HEK293 (cell line): ENCODE data around the gene NENF.

Experiments used
- FEZF1 ChIP-seq: fragments of 450-650 bp; formaldehyde crosslinking; IDR thresholded peaks from 2 replicates; pipeline ENCODE4 v1.5.1; 2016; ENCODE audit warnings: missing biosample characterization, missing genetic modification characterization
- KLF8 ChIP-seq: fragments of 450-650 bp; formaldehyde crosslinking; IDR thresholded peaks from 2 replicates; pipeline ENCODE4 v1.5.1; 2016; ENCODE audit warnings: missing biosample characterization, missing genetic modification characterization
- OVOL3 ChIP-seq: fragments of 450-650 bp; formaldehyde crosslinking; IDR thresholded peaks from 2 replicates; pipeline ENCODE4 v1.5.1; 2016; ENCODE audit warnings: missing biosample characterization, missing genetic modification characterization
- ZFHX2 ChIP-seq: fragments of 450-650 bp; formaldehyde crosslinking; conservative IDR thresholded peaks from 2 replicates; pipeline ENCODE4 v1.5.1; 2016; ENCODE audit warnings: missing biosample characterization, missing genetic modification characterization
- ZNF169 ChIP-seq: fragments of 450-650 bp; formaldehyde crosslinking; IDR thresholded peaks from 2 replicates; pipeline ENCODE4 v1.5.1; 2016; ENCODE audit warnings: missing biosample characterization, missing genetic modification characterization
- ZNF184 ChIP-seq: fragments of 450-650 bp; IDR thresholded peaks from 2 replicates; pipeline ENCODE4 v1.5.1; 2018; ENCODE audit warnings: missing biosample characterization, mild to moderate bottlenecking, missing genetic modification characterization
- ZNF394 ChIP-seq: fragments of 450-650 bp; formaldehyde crosslinking; IDR thresholded peaks from 2 replicates; pipeline ENCODE4 v1.5.1; 2016; ENCODE audit warnings: missing biosample characterization, missing genetic modification characterization, mild to moderate bottlenecking, moderate library complexity, borderline replicate concordance
- ZNF473 ChIP-seq: fragments of 450-650 bp; formaldehyde crosslinking; IDR thresholded peaks from 2 replicates; pipeline ENCODE4 v1.5.1; 2017; ENCODE audit warnings: missing biosample characterization, missing genetic modification characterization
- ZNF529 ChIP-seq: fragments of 450-650 bp; formaldehyde crosslinking; IDR thresholded peaks from 2 replicates; pipeline ENCODE4 v1.5.1; 2017; ENCODE audit warnings: missing genetic modification characterization, missing biosample characterization; ENCODE audit not compliant: insufficient replicate concordance
- ZNF558 ChIP-seq: fragments of 450-650 bp; formaldehyde crosslinking; IDR thresholded peaks from 2 replicates; pipeline ENCODE4 v1.5.1; 2016; ENCODE audit warnings: missing biosample characterization, missing genetic modification characterization
- ZNF561 ChIP-seq: fragments of 450-650 bp; IDR thresholded peaks from 2 replicates; pipeline ENCODE4 v1.5.1; 2018; ENCODE audit warnings: missing biosample characterization, missing genetic modification characterization, borderline replicate concordance
- ZNF600 ChIP-seq: fragments of 450-650 bp; formaldehyde crosslinking; IDR thresholded peaks from 2 replicates; pipeline ENCODE4 v1.5.1; 2016; ENCODE audit warnings: missing biosample characterization, missing genetic modification characterization
- ZNF626 ChIP-seq: fragments of 450-650 bp; sonication (Bioruptor Pico); formaldehyde crosslinking; IDR thresholded peaks from 2 replicates; pipeline ENCODE4 v1.5.1; 2018; ENCODE audit warnings: missing biosample characterization, missing genetic modification characterization, inconsistent platforms
- ZNF843 ChIP-seq: fragments of 450-650 bp; formaldehyde crosslinking; IDR thresholded peaks from 2 replicates; pipeline ENCODE4 v1.5.1; 2016; ENCODE audit warnings: missing biosample characterization, missing genetic modification characterization
- ZSCAN23 ChIP-seq: fragments of 450-650 bp; formaldehyde crosslinking; IDR thresholded peaks from 2 replicates; pipeline ENCODE4 v1.5.1; 2016; ENCODE audit warnings: missing biosample characterization, missing genetic modification characterization
- ZXDB ChIP-seq: fragments of 450-650 bp; formaldehyde crosslinking; IDR thresholded peaks from 2 replicates; pipeline ENCODE4 v1.5.1; 2016; ENCODE audit warnings: missing biosample characterization, missing genetic modification characterization
- TF ChIP-seq, protein P1 (sequence below): fragments of 450-650 bp; formaldehyde crosslinking; IDR thresholded peaks from 2 replicates; pipeline ENCODE4 v1.5.1; 2016; ENCODE audit warnings: missing biosample characterization, missing genetic modification characterization, borderline replicate concordance
- TF ChIP-seq, protein P2 (sequence below): fragments of 450-650 bp; formaldehyde crosslinking; IDR thresholded peaks from 2 replicates; pipeline ENCODE4 v1.5.1; 2016; ENCODE audit warnings: missing biosample characterization, missing genetic modification characterization
- TF ChIP-seq, protein P3 (sequence below): fragments of 450-650 bp; formaldehyde crosslinking; IDR thresholded peaks from 2 replicates; pipeline ENCODE4 v1.5.1; 2016; ENCODE audit warnings: missing biosample characterization, missing genetic modification characterization
- TF ChIP-seq, protein P4 (sequence below): fragments of 450-650 bp; formaldehyde crosslinking; IDR thresholded peaks from 2 replicates; pipeline ENCODE4 v1.5.1; 2016; ENCODE audit warnings: missing biosample characterization, missing genetic modification characterization
- TF ChIP-seq, protein P5 (sequence below): fragments of 450-650 bp; formaldehyde crosslinking; IDR thresholded peaks from 2 replicates; pipeline ENCODE4 v1.5.1; 2017; ENCODE audit warnings: missing biosample characterization, missing genetic modification characterization
- TF ChIP-seq, protein P6 (sequence below): fragments of 450-650 bp; formaldehyde crosslinking; IDR thresholded peaks from 2 replicates; pipeline ENCODE4 v1.5.1; 2016; ENCODE audit warnings: missing biosample characterization, missing genetic modification characterization
- TF ChIP-seq, protein P7 (sequence below): fragments of 450-650 bp; formaldehyde crosslinking; IDR thresholded peaks from 2 replicates; pipeline ENCODE4 v1.5.1; 2016; ENCODE audit warnings: missing biosample characterization, missing genetic modification characterization

NENF gene

DNA sequence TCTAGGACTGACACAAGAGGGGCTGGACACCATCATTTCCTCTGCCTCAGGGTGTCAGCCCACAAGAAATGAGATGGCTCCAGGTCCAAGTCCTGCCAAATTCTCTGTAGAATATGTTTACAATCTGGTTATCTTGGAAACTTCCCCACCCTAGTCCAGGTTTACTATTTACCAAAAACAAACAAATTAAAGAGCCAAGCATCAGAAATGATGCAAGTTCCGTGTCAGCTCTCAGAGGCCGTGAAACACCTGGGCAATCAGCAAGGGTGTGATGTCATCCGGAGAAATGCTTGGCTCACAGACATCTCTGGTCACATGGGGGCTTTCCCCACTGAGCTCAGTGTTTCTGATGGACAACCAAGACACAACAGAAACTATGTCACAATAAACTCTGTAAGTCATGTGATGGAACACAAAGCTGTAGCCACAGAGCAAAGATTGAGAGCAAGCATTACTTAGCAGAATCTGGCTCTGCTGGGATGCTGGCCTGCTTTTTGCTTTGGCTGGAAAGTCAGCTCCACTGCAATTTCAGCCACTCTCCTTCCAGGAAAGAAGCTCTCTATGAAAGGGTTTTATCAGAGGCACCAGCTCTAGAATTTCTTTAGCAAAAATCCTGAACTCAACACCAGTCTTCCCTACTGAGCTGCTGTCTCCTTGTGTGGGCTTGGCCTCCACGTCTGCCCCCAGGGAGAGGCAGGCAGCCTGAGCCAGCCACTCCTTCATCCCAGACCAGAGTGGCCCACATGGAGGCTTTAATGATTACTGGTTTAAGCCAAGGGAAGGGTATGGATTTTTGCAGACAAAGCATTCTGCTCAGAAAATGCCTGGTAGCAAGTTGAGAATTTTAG is 55.9 kb downstream of the NENF start (continued):
- TF ChIP-seq, protein P1, sequence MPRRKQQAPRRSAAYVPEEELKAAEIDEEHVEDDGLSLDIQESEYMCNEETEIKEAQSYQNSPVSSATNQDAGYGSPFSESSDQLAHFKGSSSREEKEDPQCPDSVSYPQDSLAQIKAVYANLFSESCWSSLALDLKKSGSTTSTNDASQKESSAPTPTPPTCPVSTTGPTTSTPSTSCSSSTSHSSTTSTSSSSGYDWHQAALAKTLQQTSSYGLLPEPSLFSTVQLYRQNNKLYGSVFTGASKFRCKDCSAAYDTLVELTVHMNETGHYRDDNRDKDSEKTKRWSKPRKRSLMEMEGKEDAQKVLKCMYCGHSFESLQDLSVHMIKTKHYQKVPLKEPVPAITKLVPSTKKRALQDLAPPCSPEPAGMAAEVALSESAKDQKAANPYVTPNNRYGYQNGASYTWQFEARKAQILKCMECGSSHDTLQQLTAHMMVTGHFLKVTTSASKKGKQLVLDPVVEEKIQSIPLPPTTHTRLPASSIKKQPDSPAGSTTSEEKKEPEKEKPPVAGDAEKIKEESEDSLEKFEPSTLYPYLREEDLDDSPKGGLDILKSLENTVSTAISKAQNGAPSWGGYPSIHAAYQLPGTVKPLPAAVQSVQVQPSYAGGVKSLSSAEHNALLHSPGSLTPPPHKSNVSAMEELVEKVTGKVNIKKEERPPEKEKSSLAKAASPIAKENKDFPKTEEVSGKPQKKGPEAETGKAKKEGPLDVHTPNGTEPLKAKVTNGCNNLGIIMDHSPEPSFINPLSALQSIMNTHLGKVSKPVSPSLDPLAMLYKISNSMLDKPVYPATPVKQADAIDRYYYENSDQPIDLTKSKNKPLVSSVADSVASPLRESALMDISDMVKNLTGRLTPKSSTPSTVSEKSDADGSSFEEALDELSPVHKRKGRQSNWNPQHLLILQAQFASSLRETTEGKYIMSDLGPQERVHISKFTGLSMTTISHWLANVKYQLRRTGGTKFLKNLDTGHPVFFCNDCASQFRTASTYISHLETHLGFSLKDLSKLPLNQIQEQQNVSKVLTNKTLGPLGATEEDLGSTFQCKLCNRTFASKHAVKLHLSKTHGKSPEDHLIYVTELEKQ = peak; percentile 57; the same call in 1 of the 2 replicates
- peak; percentile 37; the same call in 1 of the 2 replicates for TF ChIP-seq ZXDB (tag by site-specific recombination)
- peak; percentile 60; the same call in 1 of the 2 replicates for TF ChIP-seq KLF8 (tag by site-specific recombination)
- TF ChIP-seq, protein P2, sequence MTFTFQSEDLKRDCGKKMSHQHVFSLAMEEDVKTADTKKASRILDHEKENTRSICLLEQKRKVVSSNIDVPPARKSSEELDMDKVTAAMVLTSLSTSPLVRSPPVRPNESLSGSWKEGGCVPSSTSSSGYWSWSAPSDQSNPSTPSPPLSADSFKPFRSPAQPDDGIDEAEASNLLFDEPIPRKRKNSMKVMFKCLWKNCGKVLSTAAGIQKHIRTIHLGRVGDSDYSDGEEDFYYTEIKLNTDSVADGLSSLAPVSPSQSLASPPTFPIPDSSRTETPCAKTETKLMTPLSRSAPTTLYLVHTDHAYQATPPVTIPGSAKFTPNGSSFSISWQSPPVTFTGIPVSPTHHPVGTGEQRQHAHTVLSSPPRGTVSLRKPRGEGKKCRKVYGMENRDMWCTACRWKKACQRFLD (tag by site-specific recombination) = no peak
- TF ChIP-seq ZNF626 = no peak
- TF ChIP-seq, protein P3, sequence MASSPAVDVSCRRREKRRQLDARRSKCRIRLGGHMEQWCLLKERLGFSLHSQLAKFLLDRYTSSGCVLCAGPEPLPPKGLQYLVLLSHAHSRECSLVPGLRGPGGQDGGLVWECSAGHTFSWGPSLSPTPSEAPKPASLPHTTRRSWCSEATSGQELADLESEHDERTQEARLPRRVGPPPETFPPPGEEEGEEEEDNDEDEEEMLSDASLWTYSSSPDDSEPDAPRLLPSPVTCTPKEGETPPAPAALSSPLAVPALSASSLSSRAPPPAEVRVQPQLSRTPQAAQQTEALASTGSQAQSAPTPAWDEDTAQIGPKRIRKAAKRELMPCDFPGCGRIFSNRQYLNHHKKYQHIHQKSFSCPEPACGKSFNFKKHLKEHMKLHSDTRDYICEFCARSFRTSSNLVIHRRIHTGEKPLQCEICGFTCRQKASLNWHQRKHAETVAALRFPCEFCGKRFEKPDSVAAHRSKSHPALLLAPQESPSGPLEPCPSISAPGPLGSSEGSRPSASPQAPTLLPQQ (tag by site-specific recombination) = peak; percentile 88
- peak; percentile 31; the same call in 1 of the 2 replicates for TF ChIP-seq FEZF1
- peak; percentile 78 for TF ChIP-seq ZNF600 (tag by site-specific recombination)
- TF ChIP-seq, protein P4, sequence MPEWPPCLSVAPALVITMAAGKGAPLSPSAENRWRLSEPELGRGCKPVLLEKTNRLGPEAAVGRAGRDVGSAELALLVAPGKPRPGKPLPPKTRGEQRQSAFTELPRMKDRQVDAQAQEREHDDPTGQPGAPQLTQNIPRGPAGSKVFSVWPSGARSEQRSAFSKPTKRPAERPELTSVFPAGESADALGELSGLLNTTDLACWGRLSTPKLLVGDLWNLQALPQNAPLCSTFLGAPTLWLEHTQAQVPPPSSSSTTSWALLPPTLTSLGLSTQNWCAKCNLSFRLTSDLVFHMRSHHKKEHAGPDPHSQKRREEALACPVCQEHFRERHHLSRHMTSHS (tag by site-specific recombination) = peak; percentile 13; the same call in 1 of the 2 replicates
- TF ChIP-seq ZNF558 (tag by site-specific recombination) = peak; percentile 76; the same call in 1 of the 2 replicates
- TF ChIP-seq OVOL3 = no peak
- 0 out of 2 replicates have a peak, but pooled peaks have one; percentile 32 for TF ChIP-seq ZNF561 (tag by site-specific recombination)
- no peak for TF ChIP-seq ZNF169 (tag by site-specific recombination)
- TF ChIP-seq ZFHX2 = peak; percentile 31; the same call in 1 of the 2 replicates
- TF ChIP-seq ZNF394 (tag by site-specific recombination) = peak; percentile 55; the same call in 1 of the 2 replicates
- TF ChIP-seq ZNF184 = peak; percentile 81
- no peak for TF ChIP-seq ZNF473 (tag by site-specific recombination)
- TF ChIP-seq, protein P5, sequence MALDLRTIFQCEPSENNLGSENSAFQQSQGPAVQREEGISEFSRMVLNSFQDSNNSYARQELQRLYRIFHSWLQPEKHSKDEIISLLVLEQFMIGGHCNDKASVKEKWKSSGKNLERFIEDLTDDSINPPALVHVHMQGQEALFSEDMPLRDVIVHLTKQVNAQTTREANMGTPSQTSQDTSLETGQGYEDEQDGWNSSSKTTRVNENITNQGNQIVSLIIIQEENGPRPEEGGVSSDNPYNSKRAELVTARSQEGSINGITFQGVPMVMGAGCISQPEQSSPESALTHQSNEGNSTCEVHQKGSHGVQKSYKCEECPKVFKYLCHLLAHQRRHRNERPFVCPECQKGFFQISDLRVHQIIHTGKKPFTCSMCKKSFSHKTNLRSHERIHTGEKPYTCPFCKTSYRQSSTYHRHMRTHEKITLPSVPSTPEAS (tag by site-specific recombination) = 0 out of 2 replicates have a peak, but pooled peaks have one; percentile 38
- peak; percentile 47; the same call in 1 of the 2 replicates for TF ChIP-seq ZNF843 (tag by site-specific recombination)
- TF ChIP-seq ZSCAN23 (tag by site-specific recombination) = peak; percentile 51; the same call in 1 of the 2 replicates
- no peak for TF ChIP-seq ZNF529 (tag by site-specific recombination)
- TF ChIP-seq, protein P6, sequence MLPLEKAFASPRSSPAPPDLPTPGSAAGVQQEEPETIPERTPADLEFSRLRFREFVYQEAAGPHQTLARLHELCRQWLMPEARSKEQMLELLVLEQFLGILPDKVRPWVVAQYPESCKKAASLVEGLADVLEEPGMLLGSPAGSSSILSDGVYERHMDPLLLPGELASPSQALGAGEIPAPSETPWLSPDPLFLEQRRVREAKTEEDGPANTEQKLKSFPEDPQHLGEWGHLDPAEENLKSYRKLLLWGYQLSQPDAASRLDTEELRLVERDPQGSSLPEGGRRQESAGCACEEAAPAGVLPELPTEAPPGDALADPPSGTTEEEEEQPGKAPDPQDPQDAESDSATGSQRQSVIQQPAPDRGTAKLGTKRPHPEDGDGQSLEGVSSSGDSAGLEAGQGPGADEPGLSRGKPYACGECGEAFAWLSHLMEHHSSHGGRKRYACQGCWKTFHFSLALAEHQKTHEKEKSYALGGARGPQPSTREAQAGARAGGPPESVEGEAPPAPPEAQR (tag by site-specific recombination) = peak; percentile 87; the same call in 1 of the 2 replicates
- TF ChIP-seq, protein P7, sequence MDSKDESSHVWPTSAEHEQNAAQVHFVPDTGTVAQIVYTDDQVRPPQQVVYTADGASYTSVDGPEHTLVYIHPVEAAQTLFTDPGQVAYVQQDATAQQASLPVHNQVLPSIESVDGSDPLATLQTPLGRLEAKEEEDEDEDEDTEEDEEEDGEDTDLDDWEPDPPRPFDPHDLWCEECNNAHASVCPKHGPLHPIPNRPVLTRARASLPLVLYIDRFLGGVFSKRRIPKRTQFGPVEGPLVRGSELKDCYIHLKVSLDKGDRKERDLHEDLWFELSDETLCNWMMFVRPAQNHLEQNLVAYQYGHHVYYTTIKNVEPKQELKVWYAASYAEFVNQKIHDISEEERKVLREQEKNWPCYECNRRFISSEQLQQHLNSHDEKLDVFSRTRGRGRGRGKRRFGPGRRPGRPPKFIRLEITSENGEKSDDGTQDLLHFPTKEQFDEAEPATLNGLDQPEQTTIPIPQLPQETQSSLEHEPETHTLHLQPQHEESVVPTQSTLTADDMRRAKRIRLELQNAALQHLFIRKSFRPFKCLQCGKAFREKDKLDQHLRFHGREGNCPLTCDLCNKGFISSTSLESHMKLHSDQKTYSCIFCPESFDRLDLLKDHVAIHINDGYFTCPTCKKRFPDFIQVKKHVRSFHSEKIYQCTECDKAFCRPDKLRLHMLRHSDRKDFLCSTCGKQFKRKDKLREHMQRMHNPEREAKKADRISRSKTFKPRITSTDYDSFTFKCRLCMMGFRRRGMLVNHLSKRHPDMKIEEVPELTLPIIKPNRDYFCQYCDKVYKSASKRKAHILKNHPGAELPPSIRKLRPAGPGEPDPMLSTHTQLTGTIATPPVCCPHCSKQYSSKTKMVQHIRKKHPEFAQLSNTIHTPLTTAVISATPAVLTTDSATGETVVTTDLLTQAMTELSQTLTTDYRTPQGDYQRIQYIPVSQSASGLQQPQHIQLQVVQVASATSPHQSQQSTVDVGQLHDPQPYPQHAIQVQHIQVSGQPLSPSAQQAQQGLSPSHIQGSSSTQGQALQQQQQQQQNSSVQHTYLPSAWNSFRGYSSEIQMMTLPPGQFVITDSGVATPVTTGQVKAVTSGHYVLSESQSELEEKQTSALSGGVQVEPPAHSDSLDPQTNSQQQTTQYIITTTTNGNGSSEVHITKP (tag by site-specific recombination) = 0 out of 2 replicates have a peak, but pooled peaks have one; percentile 15
